MCF 10A (cell line): ENCODE measurements around the gene ECSIT. TPM values are rescaled to one million over a fixed set of nuclear protein-coding genes. Genes with fewer than 3 reads are reported as not detected.
"Not testable (repeated sequence)": the region's sequence is repeated elsewhere in the genome, so short reads cannot be mapped to it uniquely, and the experiment has no call there.

Source experiments
- BruUV-seq: library from RNA; stranded (reverse); fragments of 400-500 nt; replicated peaks from 2 replicates; lab custom pipeline; 2021; lab: Mats Ljungman, UMichigan
- CTCF ChIA-PET: fragments of 300-600 bp; sonication (Branson Sonifier 250); formaldehyde crosslinking; extraction: SDS; loops from one replicate; lab custom pipeline; 2021; ENCODE audit warnings: antibody characterized with exemption, inconsistent platforms; lab: Yijun Ruan, JAX
- POLR2A ChIA-PET: fragments of 300-600, 350-650 bp; sonication (Branson Sonifier 250); formaldehyde crosslinking; extraction: SDS; loops from one replicate; lab custom pipeline; 2020; ENCODE audit warnings: antibody characterized with exemption, inconsistent platforms; lab: Yijun Ruan, JAX
- DNase-seq: peaks from one replicate; pipeline ENCODE4 v3.0.0-alpha.2; 2018; ENCODE audit not compliant: unreplicated experiment
- H3K27ac Mint-ChIP-seq: one replicate; pipeline ENCODE4 v1.8.0; 2022; ENCODE audit warnings: mild to moderate bottlenecking, low read depth, mixed read lengths; ENCODE audit not compliant: unreplicated experiment
- H3K27me3 Mint-ChIP-seq: one replicate; pipeline ENCODE4 v1.8.0; 2022; ENCODE audit warnings: mixed read lengths; ENCODE audit not compliant: insufficient read depth, unreplicated experiment
- H3K36me3 Mint-ChIP-seq: one replicate; pipeline ENCODE4 v1.8.0; 2022; ENCODE audit warnings: mild to moderate bottlenecking, moderate library complexity, mixed read lengths; ENCODE audit not compliant: insufficient read depth, unreplicated experiment
- H3K4me1 Mint-ChIP-seq: one replicate; pipeline ENCODE4 v1.8.0; 2022; ENCODE audit warnings: mixed read lengths; ENCODE audit not compliant: insufficient read depth, unreplicated experiment
- H3K4me3 Mint-ChIP-seq: one replicate; pipeline ENCODE4 v1.8.0; 2022; ENCODE audit warnings: mild to moderate bottlenecking, moderate library complexity, mixed read lengths; ENCODE audit not compliant: unreplicated experiment
- H3K9me3 Mint-ChIP-seq: one replicate; pipeline ENCODE4 v1.8.0; 2022; ENCODE audit warnings: mixed read lengths; ENCODE audit not compliant: unreplicated experiment
- intact Hi-C: fragments of 100-400 bp; cut with micrococcal nuclease; formaldehyde crosslinking; loops from 2 replicates; pipeline ENCODE4 v1.14.1; 2022
- total RNA-seq: library from RNA; stranded (reverse); gene quantifications from 2 replicates; pipeline ENCODE4 v1.2.3, GENCODE V29; 2022
- TF ChIP-seq, protein P1 (sequence below): fragments of 200-600 bp; IDR thresholded peaks from one replicate; pipeline ENCODE4 v1.8.0; 2022; ENCODE audit warnings: antibody characterized with exemption, mild to moderate bottlenecking; ENCODE audit not compliant: unreplicated experiment

Gene ECSIT
- total RNA-seq, 1 experiment from 2014 or later = 26.8 TPM

DNA sequence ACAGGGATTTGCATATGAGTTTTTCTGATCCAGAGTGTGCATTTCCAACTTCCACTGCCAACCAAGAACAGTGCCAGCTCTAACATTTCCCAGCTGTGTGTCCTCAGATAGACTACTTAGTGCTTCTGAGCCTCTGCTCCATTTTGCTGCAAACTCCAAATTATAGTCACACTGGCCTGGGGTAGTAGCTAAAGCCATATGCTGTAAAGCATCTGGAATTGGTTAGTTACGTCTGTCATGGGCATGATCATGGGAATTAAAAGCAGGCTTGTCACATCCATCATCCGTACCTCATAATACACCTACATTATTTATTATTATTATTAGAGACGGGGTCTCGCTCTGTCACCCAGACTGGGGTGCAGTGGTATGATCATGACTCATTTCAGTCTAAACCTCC is 55.2 kb downstream of the ECSIT start:
- H3K36me3 Mint-ChIP-seq = no peaks in the 10 kb centered on the region
- H3K4me1 Mint-ChIP-seq = no peaks in the 10 kb centered on the region
- H3K4me3 Mint-ChIP-seq = no peak overlapping the region
- DNase-seq = no peak
- no peaks in the 10 kb centered on the region for H3K9me3 Mint-ChIP-seq
- CTCF ChIA-PET = interaction anchor here (0.8 to 1.6 kb wide), 3 partner anchors 9 to 97 kb away, joined by 3 to 5 read pairs (median 4); no protein-coding TSS in a partner anchor
- POLR2A ChIA-PET = no interaction called here
- intact Hi-C loops = no loop called here
- TF ChIP-seq, protein P1, sequence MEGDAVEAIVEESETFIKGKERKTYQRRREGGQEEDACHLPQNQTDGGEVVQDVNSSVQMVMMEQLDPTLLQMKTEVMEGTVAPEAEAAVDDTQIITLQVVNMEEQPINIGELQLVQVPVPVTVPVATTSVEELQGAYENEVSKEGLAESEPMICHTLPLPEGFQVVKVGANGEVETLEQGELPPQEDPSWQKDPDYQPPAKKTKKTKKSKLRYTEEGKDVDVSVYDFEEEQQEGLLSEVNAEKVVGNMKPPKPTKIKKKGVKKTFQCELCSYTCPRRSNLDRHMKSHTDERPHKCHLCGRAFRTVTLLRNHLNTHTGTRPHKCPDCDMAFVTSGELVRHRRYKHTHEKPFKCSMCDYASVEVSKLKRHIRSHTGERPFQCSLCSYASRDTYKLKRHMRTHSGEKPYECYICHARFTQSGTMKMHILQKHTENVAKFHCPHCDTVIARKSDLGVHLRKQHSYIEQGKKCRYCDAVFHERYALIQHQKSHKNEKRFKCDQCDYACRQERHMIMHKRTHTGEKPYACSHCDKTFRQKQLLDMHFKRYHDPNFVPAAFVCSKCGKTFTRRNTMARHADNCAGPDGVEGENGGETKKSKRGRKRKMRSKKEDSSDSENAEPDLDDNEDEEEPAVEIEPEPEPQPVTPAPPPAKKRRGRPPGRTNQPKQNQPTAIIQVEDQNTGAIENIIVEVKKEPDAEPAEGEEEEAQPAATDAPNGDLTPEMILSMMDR = no peak
- BruUV-seq = no TSS peak
- H3K27ac Mint-ChIP-seq = no peak overlapping the region
- H3K27me3 Mint-ChIP-seq = peaks cover 12% of the 10 kb centered on the region

DNA sequence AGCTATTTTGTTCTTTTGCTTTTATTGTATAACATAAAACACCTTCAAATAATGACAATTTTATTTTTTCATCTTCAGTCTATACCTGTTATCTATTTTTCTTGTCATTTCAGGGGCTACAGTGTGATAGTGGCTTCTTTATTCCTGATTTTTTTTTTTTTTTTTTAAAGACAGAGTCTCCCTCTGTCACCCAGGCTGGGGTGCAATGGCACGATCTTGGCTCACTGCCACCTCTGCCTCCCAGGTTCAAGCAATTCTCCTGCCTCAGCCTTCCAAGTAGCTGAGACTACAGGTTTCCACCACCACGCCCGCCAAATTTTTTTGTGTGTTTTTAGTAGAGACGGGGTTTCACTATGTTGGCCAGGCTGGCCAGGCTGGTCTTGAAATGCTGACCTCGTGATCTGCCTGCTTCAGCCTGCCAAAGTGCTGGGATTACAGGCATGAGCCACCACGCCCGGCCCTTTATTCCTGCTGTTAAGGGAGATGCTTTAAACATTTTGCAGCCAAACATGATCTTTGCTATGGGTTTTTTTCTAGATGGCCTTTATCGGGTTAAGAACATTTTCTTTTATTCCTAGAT is 60.6 kb downstream of the ECSIT start:
- H3K36me3 Mint-ChIP-seq, H3K9me3 Mint-ChIP-seq, H3K4me1 Mint-ChIP-seq, DNase-seq, BruUV-seq, H3K27ac Mint-ChIP-seq, intact Hi-C loops, H3K4me3 Mint-ChIP-seq: not testable (repeated sequence)
- peaks cover 12% of the 10 kb centered on the region for H3K27me3 Mint-ChIP-seq
- ChIA-PET POLR2A (interaction anchor here (0.5 kb wide), 1 partner anchor 1809 kb away, joined by 3 read pairs; no protein-coding TSS in a partner anchor), CTCF (interaction anchor here (0.6 to 1.4 kb wide), 7 partner anchors 14 to 137 kb away, joined by 3 to 5 read pairs (median 4); no protein-coding TSS in a partner anchor)

DNA sequence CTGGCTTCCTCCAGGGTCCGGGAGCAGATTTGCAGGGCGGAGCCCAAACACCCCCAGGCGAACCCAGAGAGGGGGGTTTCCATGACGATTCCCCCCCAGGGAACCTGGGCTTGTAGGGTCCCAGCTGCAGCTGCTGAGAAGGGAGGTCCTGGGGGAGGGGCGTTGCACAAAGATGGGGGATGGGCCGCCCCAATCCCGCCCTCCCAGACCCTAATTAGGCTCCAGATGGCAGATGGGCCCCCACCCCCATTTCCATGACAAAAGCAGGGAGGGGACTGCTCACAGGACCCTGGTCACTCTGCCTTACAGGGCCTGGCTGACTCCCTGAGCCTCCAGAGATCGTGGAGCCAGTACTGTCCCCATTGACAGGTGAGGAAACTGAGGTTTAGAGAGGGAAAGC is 63.3 kb downstream of the ECSIT start:
- TF ChIP-seq, protein P1 = no peak
- no peaks in the 10 kb centered on the region for H3K4me1 Mint-ChIP-seq
- intact Hi-C loops = no loop called here
- DNase-seq = no peak
- CTCF ChIA-PET = no interaction called here
- no peaks in the 10 kb centered on the region for H3K9me3 Mint-ChIP-seq
- H3K27me3 Mint-ChIP-seq = peaks cover 4% of the 10 kb centered on the region
- H3K4me3 Mint-ChIP-seq = no peak overlapping the region
- POLR2A ChIA-PET = no interaction called here
- no peaks in the 10 kb centered on the region for H3K36me3 Mint-ChIP-seq
- H3K27ac Mint-ChIP-seq = no peak overlapping the region
- BruUV-seq = no TSS peak

DNA sequence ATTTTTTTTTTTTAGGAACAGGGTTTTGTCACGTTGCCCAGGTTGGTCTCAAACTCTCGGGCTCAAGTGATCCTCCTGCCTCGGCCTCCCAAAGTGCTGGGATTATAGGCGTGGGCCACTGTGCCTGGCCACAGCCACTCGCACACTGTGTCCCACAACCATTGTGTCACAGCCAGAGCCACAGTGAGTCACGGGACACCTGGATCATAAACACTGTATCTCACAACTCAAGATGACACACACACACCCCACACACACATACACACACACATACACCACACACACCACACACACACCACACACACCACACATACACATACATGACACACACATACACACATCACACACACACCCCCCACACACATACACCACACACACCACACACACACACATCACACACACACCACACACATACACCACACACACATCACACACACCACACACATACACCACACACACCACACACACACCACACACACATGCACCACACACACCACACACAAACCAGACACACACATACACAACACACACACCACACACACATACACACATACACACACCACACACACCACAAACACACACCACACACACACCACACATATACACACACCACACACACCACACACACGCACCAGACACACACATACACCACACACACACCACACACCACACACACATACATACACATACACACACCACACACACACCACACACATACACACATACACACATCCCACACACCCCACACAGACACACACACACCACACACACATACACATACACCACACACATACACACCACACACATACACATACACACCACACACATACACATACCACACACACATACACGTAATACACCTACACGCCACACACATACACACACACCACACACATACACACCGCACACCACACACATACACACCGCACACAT is 64.3 kb downstream of the ECSIT start:
- H3K9me3 Mint-ChIP-seq = no peaks in the 10 kb centered on the region
- no peak for DNase-seq
- H3K4me1 Mint-ChIP-seq = no peaks in the 10 kb centered on the region
- no peak overlapping the region for H3K27ac Mint-ChIP-seq
- H3K27me3 Mint-ChIP-seq = peaks cover 14% of the 10 kb centered on the region
- ChIA-PET CTCF (no interaction called here), POLR2A (no interaction called here)
- no TSS peak for BruUV-seq
- no peak overlapping the region for H3K4me3 Mint-ChIP-seq
- intact Hi-C loops = no loop called here
- no peaks in the 10 kb centered on the region for H3K36me3 Mint-ChIP-seq
- TF ChIP-seq, protein P1 = no peak
